GM18867 (cell line): ENCODE results near the gene TNK2.
"Not testable (repeated sequence)": the region's sequence is repeated elsewhere in the genome, so short reads cannot be mapped to it uniquely, and the experiment has no call there.

Experiments
- ATAC-seq: cut with Tn5 transposase; IDR thresholded peaks from one replicate; pipeline ENCODE4 v1.9.1; 2021; ENCODE audit warnings: mild to moderate bottlenecking, moderate library complexity; ENCODE audit not compliant: unreplicated experiment

Gene TNK2

GRCh38 chr3:195872097-195872496 lies 36.3 kb downstream of the TNK2 start:
- ATAC-seq = no peak

- ATAC-seq = not testable (repeated sequence)
Measured at GRCh38 chr3:195871686-195872085, 36.7 kb downstream of the TNK2 start.

- no peak for ATAC-seq
Measured at GRCh38 chr3:195870937-195871336, 37.4 kb downstream of the TNK2 start.

- no peak for ATAC-seq
Measured at GRCh38 chr3:195870442-195870841, 37.9 kb downstream of the TNK2 start.

- ATAC-seq = no peak
Measured at GRCh38 chr3:195869413-195870001, 38.8 kb downstream of the TNK2 start.

- ATAC-seq = no peak
Measured at GRCh38 chr3:195868866-195869412, 39.4 kb downstream of the TNK2 start.

- no peak for ATAC-seq
Measured at GRCh38 chr3:195868336-195868865, 40.0 kb downstream of the TNK2 start.

GRCh38 chr3:195867631-195868335 lies 40.6 kb downstream of the TNK2 start:
- no peak for ATAC-seq

DNA sequence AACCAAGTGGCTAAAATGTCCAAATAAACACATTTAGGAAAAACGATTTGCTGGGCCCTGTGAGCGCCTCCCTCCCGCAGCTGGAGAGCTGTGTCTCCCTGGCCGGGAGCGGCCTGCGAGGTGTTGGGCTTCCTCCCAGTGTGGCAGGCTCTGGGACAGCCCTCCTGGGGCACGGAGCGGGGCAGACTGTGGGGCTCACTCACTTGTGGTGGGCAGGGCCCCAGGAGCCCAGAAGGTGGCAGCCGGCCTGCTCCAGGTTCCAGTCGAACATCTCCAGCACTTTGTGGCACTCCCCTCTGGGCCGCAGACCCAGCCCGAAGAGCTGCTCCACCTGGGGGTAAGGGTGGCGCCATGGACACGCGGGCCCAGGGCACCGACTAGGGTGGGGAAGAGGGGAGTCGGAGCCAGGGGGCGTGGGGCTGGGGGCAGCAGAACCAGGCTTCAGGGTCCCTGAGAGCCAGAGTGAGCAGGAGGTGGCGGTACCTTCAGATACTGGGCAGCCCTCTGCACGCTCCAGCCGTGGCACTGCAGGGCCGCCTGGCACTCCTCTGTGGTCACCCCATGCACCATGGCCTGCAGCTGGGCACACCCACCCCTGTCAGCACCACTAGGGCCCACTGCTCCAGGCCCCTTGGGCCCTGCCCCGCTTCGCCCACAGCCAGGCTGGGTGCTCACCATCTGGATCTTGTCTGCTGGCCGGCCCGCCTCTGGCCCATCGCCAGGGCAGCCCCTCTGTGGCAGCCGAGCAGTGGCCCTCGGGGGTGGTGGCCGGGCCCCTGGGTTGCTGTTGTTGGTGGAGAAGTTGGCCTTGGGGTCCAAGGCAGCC lies 41.5 kb downstream of the TNK2 start:
- ATAC-seq = no peak

DNA sequence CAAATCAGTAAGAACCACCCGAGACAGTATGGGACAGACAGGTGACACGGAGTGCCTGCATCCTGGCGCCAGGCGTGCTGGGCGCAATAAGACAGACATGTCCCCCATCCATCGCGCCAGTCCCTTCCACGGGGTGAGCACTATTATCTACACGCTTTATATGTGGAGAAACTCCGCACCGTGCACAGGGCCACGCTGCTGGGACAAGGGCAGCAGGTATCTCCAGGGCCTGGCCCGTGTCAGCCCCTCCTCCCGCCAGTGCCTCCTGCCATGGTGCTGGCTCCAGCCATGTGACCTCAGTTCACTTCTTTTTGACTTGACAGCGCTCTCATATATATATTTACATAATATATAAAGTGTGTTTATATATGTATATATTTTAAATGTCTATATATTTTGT lies 42.6 kb downstream of the TNK2 start:
- no peak for ATAC-seq

DNA sequence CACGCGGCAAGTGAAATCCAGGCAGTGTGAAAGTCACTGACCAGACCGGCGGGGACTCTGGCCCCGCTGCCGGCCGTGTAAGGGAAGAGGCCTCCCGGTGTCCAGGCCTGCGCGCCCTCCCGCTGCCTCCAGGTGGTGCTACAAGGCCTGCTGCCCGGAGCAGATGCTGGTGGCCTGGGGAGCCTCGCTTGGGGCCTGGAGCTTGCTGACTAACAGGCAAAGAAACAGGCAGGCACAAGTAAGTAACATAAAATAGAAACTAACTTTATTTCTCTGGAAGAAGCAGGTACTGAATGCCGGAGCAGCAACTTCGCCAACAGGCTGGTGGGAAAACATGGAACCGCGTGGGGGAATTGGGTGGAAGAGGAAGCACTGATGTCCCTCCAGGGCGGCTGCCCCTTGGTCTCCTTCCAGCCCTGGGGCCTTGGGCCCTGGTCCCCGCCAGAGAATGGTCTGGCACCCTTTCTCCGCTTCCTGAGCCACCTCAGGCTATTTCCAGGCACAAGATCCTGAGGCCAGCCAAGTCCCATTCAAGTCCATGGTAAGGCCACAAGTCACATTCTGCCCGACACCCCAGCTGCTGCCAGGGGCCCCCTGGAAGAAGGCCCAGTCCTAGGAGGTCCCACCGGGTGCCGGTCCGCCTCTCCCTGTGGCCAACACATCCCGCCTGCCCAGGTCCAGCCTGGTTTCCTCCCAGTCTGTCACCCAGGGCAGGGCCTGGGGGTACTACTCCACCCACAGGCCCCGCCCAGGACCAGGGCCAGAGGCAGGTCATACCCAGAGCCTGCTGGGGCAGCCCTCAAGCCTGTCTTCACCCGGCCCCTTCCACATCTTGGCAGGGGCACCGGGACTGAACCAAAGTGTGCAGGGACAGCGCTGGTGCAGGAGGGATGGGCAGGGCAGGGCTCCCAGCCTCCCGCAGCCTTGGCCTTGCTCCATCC lies 45.0 kb downstream of the TNK2 start:
- no peak for ATAC-seq

GRCh38 chr3:195862318-195862717 lies 46.0 kb downstream of the TNK2 start:
- ATAC-seq = not testable (repeated sequence)

- no peak for ATAC-seq
Measured at GRCh38 chr3:195860456-195860855, 47.9 kb downstream of the TNK2 start.

DNA sequence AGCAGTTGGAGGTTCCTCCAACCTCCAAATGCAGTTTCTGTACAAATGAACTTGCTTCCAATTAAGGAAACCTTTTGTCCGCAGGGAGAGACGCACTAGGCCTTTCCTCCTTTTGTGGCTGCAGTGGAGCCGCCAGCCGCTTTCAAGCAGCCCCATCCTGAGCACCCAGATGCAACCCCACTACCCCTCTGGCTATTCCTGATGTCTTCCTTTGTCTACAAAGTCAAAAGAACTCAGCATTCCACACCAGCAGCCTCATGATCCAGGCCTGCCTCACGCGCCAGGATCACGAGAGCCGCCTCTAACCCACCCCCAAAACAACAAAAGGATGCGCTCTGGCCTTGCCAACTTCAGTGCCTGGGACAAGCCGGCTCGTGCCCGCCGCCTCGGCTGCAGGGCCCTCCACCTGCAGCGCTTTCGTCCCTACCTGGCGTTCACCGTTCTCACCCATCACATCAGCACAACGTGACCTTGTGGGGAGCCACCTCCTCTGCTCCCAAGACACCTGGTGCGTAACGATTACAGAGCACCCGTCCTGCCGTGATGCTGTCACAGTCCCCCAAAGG lies 48.4 kb downstream of the TNK2 start:
- no peak for ATAC-seq

DNA sequence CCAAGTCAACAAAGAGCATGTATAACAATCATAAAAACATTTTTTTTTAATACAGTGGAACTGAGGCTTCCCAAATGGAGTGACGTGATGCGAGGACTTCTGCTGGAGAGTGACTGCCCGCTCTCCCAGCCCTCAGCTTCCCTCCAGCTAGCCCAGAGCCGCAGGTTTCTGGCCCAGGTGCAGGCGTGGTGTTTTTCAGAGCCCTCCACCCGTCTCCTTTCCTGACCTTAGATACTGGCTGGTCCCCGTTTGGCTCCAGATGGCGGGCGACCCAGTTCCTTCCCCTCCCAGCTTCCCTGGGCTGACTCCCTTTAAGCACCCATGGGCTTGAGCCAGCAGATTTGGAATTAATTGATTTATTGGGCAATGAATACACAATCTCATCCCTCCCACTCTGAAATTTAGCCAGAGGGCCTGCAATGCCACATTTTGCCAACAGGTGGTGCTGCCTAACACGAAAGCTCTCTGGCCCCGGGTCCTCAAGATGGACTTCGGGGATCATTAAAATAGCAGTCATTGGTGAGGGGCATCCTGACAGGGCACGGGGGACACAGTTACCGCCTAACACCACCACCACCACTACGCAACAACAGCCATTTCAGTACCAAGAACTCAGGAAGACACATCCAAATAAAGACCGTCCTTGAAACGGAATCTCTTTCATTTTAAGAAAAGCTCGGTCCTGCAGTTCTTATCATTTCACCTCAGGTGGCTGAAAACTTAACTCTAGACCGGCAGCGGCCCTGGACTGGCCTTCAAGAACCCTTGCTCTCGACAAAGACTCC lies 49.1 kb downstream of the TNK2 start:
- ATAC-seq = no peak

DNA sequence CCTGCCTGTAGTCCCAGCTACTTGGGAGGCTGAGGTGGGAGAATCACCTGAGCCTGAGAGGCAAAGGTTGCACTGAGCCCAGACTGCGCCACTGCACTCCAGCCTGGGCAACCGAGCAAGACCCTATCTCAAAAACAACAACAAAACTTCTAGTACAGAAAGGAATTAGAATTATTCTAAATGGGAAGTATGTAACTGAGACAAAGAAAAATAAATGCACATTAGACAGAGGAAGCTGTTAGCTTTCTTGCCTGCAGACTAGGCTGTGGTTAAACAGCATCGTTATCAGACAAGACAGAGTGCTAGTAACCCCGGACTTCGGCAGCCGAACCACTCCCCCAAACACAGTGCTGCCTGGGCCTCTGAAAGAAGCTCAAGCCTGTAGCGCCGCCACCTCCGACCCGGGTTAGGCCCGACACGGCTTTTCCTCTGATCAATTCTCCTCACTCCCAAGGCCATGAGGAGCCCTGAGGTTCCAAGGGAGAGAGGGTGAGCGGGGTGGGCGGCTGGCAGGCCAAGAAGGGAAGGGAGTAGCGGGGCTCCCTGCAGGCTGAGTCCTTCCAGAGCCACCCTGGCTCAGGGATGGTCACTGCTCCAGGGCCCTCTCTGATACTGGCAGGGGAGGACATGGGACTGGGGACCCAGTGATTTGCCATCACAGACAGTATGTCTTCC lies 51.8 kb downstream of the TNK2 start:
- ATAC-seq = no peak

- ATAC-seq = no peak
Measured at GRCh38 chr3:195855471-195856409, 52.6 kb downstream of the TNK2 start.
